Calu3 (cell line): ENCODE measurements around the gene F5. TPM values are rescaled to one million over a fixed set of nuclear protein-coding genes. Genes with fewer than 3 reads are reported as not detected.

Experiments used
- BruUV-seq: library from RNA; stranded (reverse); fragments of 400-500 nt; replicated peaks from 2 replicates; lab custom pipeline; 2021; lab: Mats Ljungman, UMichigan
- CTCF ChIA-PET: fragments of 300-600 bp; sonication (Branson Sonifier 250); formaldehyde crosslinking; loops from one replicate; lab custom pipeline; 2022; ENCODE audit warnings: antibody characterized with exemption; lab: Charles Lee
- DNase-seq: peaks from one replicate; pipeline ENCODE4 v3.0.0; 2022
- H3K27ac Mint-ChIP-seq: one replicate; pipeline ENCODE4 v1.8.0; 2022; ENCODE audit warnings: mixed read lengths; ENCODE audit not compliant: unreplicated experiment
- H3K27me3 Mint-ChIP-seq: one replicate; pipeline ENCODE4 v1.8.0; 2022; ENCODE audit warnings: mixed read lengths; ENCODE audit not compliant: unreplicated experiment
- H3K36me3 Mint-ChIP-seq: one replicate; pipeline ENCODE4 v1.8.0; 2022; ENCODE audit warnings: mild to moderate bottlenecking, moderate library complexity, mixed read lengths; ENCODE audit not compliant: insufficient read depth, unreplicated experiment
- H3K4me1 Mint-ChIP-seq: one replicate; pipeline ENCODE4 v1.8.0; 2022; ENCODE audit warnings: mild to moderate bottlenecking, low read depth, mixed read lengths; ENCODE audit not compliant: unreplicated experiment
- H3K4me3 Mint-ChIP-seq: one replicate; pipeline ENCODE4 v1.8.0; 2022; ENCODE audit warnings: mild to moderate bottlenecking, low read depth, moderate library complexity, mixed read lengths; ENCODE audit not compliant: unreplicated experiment
- H3K9me3 Mint-ChIP-seq: one replicate; pipeline ENCODE4 v1.8.0; 2022; ENCODE audit warnings: low read depth, mixed read lengths; ENCODE audit not compliant: unreplicated experiment
- intact Hi-C: fragments of 100-400 bp; cut with micrococcal nuclease; formaldehyde crosslinking; loops from one replicate; pipeline ENCODE4 v1.10.0; 2022; ENCODE audit not compliant: unreplicated experiment
- total RNA-seq: library from RNA; stranded (reverse); gene quantifications from 2 replicates; pipeline ENCODE4 v1.2.3, GENCODE V29; 2022
- TF ChIP-seq, protein P1 (sequence below): fragments of 200-600 bp; IDR thresholded peaks from one replicate; pipeline ENCODE4 v1.8.0; 2022; ENCODE audit warnings: antibody characterized with exemption; ENCODE audit not compliant: unreplicated experiment

Gene F5
- total RNA-seq, 1 experiment from 2014 or later: 8.1 TPM

GRCh38 chr1:169484683-169485430, 101.4 kb downstream of the F5 start:
- CTCF ChIA-PET: interaction anchor here (0.8 to 3.1 kb wide), 7 partner anchors 12 to 117 kb away, joined by 3 to 25 read pairs (median 4); partner anchors contain the start of genes BLZF1, F5 and NME7
- Mint-ChIP-seq H3K27ac (peak overlapping the region; percentile 99), H3K27me3 (no peaks in the 10 kb centered on the region), H3K4me1 (peaks cover 68% of the 10 kb centered on the region), H3K36me3 (peaks cover 57% of the 10 kb centered on the region), H3K9me3 (no peaks in the 10 kb centered on the region), H3K4me3 (peak overlapping the region; percentile 87)
- TF ChIP-seq, protein P1, sequence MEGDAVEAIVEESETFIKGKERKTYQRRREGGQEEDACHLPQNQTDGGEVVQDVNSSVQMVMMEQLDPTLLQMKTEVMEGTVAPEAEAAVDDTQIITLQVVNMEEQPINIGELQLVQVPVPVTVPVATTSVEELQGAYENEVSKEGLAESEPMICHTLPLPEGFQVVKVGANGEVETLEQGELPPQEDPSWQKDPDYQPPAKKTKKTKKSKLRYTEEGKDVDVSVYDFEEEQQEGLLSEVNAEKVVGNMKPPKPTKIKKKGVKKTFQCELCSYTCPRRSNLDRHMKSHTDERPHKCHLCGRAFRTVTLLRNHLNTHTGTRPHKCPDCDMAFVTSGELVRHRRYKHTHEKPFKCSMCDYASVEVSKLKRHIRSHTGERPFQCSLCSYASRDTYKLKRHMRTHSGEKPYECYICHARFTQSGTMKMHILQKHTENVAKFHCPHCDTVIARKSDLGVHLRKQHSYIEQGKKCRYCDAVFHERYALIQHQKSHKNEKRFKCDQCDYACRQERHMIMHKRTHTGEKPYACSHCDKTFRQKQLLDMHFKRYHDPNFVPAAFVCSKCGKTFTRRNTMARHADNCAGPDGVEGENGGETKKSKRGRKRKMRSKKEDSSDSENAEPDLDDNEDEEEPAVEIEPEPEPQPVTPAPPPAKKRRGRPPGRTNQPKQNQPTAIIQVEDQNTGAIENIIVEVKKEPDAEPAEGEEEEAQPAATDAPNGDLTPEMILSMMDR: no peak
- intact Hi-C loops: loop anchor here (5.0 kb wide), 1 partner anchor 42 kb away; no protein-coding TSS in a partner anchor
- TSS peak; percentile 36 for BruUV-seq
- DNase-seq: peak; percentile 60

DNA sequence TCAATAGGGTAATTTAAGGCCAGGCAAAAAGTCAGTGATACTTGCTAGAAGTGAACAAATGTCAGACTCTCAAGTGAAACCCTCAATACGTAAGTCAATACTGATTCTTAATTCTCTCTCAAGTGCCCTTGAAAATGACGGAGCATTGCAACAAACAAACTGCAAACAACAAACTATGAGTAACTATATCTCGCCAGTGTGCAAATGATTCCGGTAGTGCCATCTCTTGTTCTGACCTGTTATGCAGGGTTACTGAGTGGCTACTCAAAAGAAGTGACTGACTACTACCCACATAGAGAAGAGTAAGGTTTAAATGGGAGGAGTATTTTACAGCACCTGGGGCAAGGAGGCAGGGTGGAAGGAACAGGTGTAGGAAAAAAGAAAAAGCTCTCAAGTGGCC, 102.2 kb downstream of the F5 start:
- CTCF ChIA-PET: no interaction called here
- no TSS peak for BruUV-seq
- H3K9me3 Mint-ChIP-seq: no peaks in the 10 kb centered on the region
- peak overlapping the region; percentile 99 for H3K27ac Mint-ChIP-seq
- TF ChIP-seq, protein P1: no peak
- H3K27me3 Mint-ChIP-seq: no peaks in the 10 kb centered on the region
- DNase-seq: no peak
- intact Hi-C loops: no loop called here
- H3K4me1 Mint-ChIP-seq: peaks cover 68% of the 10 kb centered on the region
- H3K36me3 Mint-ChIP-seq: peaks cover 57% of the 10 kb centered on the region
- peak overlapping the region; percentile 87 for H3K4me3 Mint-ChIP-seq

DNA sequence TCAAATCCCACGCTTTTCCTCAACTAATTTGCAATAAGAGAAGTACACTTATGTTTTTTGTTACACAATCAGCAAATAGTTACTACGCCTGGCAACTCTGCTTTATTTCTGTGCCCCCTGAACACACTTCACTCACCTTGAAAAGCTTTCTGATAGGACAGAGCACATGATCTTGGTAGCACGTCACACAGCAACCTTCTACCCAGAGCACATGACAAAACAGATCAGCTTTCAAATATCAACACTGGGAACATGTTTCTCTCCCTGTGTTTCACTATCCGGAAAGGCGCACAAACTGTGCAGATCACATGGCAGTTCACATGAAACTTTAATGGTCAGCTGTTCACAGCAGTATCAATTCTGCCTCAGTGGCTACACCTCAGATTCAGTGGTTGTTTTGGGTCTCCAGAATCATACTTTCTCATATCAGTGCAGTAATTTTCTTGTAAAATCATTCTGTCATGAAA, 102.7 kb downstream of the F5 start:
- intact Hi-C loops: no loop called here
- H3K4me3 Mint-ChIP-seq: peak overlapping the region; percentile 87
- DNase-seq: peak; percentile 48
- H3K27ac Mint-ChIP-seq: peak overlapping the region; percentile 99
- no TSS peak for BruUV-seq
- CTCF ChIA-PET: no interaction called here
- H3K4me1 Mint-ChIP-seq: peaks cover 71% of the 10 kb centered on the region
- H3K9me3 Mint-ChIP-seq: no peaks in the 10 kb centered on the region
- H3K36me3 Mint-ChIP-seq: peaks cover 57% of the 10 kb centered on the region
- TF ChIP-seq, protein P1: no peak
- H3K27me3 Mint-ChIP-seq: no peaks in the 10 kb centered on the region

GRCh38 chr1:169479363-169480066, 106.8 kb downstream of the F5 start:
- no peak for DNase-seq
- Mint-ChIP-seq H3K27ac (no peak overlapping the region), H3K4me1 (peaks cover 46% of the 10 kb centered on the region), H3K9me3 (no peaks in the 10 kb centered on the region), H3K4me3 (no peak overlapping the region), H3K27me3 (no peaks in the 10 kb centered on the region), H3K36me3 (peaks cover 19% of the 10 kb centered on the region)
- TF ChIP-seq, protein P1: no peak
- intact Hi-C loops: no loop called here
- no TSS peak for BruUV-seq
- CTCF ChIA-PET: no interaction called here
